Medulla oblongata (tissue), 1 donor: Measurements from ENCODE around the gene RYK.

ENCODE experiments used
- DNase-seq: peaks from one replicate; pipeline ENCODE4 v3.0.0-alpha.2; 2015; ENCODE audit errors: extremely low spot score

Gene RYK

GRCh38 chr3:134149286-134149685 is 101.4 kb downstream of the RYK start:
- no peak for DNase-seq

DNA sequence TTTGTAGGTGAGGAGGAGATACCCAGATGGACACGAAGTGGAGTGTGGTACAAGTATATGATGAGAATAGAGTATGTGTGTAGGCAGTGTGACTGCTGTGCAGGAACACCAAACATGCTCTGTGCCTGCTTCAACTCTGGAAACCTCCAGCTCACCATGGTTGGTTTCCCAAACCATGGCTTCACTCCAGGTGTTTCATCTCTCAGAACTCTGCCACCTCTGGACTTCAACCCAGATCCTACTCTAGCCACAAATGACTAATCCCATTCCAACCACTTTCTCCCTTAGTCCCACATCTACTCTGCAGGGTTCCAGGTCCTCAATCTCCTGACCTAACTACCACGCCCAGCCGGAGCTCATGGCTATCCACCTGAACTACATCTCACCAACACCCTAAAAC is 102.1 kb downstream of the RYK start:
- no peak for DNase-seq

DNA sequence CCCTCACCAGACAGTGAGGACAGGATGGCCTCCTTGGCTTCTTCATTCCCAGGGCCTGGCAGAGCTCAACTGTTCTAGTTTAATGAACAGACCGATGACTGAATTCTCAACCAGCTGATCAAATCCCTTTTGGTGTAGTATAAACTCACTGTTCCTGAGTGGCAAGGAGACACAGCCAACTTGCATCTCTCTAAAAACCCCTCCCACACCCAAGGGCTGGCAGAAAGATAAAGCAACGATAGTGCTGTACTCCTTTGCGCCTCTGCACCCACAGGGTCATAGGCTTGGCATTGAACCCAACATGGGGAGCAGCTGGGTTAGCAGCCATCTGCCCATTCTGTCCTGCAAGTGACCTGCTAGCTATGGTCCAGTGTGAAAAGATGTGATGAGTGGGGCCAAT is 103.2 kb downstream of the RYK start:
- DNase-seq, result no peak

GRCh38 chr3:134146666-134147065 is 104.0 kb downstream of the RYK start:
- DNase-seq, result no peak

GRCh38 chr3:134145183-134145582 is 105.5 kb downstream of the RYK start:
- DNase-seq, result no peak

GRCh38 chr3:134144694-134145093 is 106.0 kb downstream of the RYK start:
- DNase-seq, result no peak

DNA sequence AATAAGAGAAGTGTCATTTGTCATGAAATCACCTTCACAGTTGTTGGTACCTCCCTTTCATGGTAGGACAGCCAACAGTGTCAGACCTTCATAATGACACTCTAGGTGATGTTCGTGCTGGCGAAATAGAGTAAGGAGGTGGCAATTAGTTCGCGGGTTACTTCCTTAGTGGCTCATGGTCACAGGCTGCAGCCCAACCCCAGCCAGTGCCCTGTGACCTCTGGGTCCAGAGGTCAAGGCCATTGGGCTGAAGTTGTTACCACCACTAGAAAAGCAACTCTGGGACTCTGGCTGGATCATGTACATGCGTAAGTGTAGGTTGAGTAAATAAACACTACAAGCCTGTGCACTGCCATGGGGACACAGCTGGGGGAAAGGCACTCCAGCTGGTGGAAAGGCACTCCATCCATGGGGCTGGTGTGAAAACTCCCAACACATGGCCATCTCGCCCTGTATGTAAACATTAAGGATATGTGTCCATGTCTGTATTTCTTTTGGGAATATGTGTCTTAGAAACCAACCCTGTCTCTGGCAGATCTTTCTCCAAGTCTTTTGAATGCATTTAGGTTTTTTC is 106.7 kb downstream of the RYK start:
- no peak for DNase-seq

DNA sequence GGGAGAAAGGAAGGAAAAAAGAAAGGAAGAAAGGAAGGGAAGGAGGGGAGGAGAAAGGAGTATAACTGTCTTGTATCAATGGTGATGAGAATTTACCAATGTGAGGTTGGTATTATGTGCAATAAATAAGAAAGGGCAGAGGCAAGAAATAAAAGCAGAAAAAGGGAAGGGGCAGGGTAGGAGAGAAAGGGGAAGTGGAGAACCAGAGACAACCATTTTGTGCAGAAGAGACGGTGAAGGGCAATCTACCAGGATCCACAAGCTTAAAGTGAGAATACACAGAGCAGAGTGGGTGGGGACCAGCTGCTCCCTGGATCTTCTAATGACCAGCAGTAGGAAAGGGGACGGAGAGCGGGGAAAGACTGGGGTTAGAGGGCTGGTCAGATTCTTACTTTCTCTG is 114.1 kb downstream of the RYK start:
- DNase-seq, result no peak

DNA sequence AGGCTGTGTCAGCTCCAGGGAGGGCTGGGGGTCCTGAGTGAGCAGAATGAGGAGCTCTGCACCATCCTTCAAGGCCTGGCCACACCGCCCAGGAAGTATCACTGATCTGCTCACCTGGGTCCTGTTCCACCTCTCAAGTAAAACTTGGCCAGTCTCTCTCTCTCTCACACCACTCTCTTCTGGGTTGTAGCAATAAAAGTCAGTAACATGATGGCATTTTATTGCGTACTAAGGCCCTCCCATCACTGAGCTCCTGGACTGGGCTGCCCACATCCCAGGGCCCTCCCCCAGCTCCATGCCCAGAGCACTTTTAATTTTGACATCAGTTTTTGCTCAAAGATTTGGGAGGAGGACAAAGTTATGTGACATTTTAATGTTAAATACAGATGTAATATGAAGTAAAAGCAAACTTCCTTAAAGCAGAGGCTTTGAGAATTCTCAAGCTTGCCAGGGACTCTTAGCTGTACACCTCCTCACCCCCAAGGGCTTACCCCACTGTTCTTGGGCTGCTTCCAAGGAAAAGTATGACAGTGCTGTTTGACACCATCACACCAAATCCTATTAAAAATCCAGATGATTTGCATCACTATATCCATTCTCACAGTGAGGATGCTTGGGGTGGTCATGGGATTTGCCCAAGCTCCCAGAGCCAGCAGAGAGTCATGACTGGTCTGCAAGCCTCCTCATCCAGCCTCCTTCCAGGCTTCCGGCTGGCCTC is 115.8 kb downstream of the RYK start:
- DNase-seq, result no peak

- no peak for DNase-seq
These were observed 116.4 kb downstream of the RYK start for GRCh38 chr3:134134240-134134639.

DNA sequence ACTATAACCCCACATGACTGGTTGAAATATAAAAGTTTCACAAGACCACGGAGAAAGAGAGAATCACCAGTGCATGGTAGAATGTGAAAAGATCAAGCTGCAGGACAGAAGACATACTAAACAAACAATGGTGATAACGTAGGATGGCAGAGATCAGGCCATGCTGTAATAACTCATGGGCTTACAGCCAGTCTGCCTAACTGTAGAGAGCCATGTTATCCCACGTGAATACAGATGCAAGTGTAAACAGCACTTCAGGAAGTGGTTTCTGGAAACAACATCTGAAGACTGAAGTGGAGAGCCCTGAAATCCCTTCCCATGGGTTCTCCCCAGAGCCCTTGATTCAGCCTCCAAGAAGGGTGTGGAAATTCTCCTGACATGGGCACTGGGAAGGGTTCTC is 117.7 kb downstream of the RYK start:
- no peak for DNase-seq

DNA sequence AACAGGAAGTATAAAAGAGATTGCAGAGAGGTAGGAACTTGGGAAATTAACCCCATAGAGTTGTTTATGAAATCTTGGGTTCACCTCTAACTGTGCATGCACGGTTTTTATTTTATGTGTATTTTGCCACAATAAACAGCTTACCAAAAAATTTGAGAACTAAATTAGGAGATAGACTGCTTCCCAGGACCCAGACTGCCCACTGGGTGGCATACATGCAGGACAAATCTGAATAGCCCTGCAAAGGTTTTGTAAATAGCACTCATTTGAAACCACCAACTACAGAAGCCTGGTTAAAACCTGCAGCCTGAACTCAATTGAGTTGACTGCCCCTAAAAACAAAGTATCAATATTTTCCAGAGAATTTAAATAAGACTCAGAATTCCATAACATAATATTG is 124.5 kb downstream of the RYK start:
- DNase-seq, result no peak

DNA sequence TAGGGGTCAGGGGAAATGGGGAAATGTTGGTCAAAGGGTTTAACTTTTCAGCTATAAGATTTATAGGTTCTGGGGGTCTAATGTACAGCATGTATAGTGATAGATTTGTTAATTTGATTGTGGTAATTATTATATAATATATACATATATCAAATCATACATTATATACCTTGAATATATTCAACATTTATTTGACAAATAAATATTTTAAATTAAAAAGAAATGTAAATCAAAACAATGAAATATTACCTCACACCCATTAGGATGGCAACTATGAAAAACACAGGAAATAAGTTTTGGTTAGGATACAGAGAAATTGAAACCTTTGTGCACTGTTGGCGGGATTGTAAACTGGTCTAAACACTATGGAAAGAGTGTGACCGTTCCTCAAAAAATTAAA is 135.9 kb downstream of the RYK start:
- DNase-seq, result no peak

DNA sequence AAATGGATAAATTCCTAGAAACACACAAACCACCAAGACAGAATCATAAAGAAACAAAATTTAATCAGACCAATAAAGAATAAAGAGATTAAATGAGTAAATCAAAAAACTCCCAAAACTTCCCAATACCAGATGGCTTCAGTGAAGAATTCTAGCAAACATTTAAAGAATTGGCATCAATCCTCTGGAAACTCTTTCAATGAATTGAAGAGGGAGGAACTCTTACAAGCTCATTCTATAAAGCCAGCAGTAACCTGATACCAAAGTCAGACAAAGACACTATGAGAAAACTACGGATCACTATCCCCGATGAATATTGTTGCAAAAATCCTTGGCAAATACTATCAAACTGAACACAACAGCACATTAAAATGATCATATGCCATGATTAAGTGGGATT is 139.0 kb downstream of the RYK start:
- DNase-seq, result no peak

DNA sequence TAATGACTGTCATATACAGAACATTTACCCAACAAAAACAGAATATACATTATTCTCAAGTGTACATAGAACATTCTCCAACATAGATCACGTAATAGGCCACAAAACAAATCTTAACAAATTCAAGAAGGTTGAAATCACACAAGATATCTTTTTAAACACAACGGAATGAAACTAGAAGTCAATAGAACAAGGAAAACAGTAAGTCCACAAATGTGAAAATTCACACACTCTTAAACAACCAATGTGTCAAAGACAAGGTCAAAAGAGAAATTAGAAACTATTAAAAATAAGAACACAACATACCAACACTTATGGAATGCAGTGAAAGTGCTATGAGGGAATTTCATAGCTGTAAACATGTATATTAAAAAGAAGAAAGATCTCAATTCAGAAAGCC is 139.7 kb downstream of the RYK start:
- DNase-seq, result no peak
